Uterus (tissue), 4 donors: ENCODE measurements around the gene RGS7. TPM values are rescaled to one million over a fixed set of nuclear protein-coding genes. Genes with fewer than 3 reads are reported as not detected.
"Not testable (repeated sequence)": the region's sequence is repeated elsewhere in the genome, so short reads cannot be mapped to it uniquely, and the experiment has no call there.

Source experiments
- DNase-seq, 2 donors: peaks; one replicate each; pipeline ENCODE4 v3.0.0-alpha.2; 2019 to 2020
- H3K27ac ChIP-seq, 2 donors: fragments of 200-600 bp; sonication (generic); 1 replicate in 1 of 2; 2 replicates in 1 of 2; pipeline ENCODE4 v1.5.1; 2016 to 2018
- H3K27me3 ChIP-seq, 2 donors: fragments of 200-600 bp; sonication (generic); one replicate each; pipeline ENCODE4 v1.5.1; 2018 to 2019; ENCODE audit warnings: control low read depth in 1 of 2
- H3K36me3 ChIP-seq, 2 donors: fragments of 200-600 bp; sonication (generic); one replicate each; pipeline ENCODE4 v1.5.1; 2019; ENCODE audit warnings: control low read depth in 1 of 2
- H3K4me1 ChIP-seq, 2 donors: fragments of 200-600 bp; sonication (generic); one replicate each; pipeline ENCODE4 v1.5.1; 2018 to 2019; ENCODE audit warnings: control low read depth in 1 of 2
- H3K4me3 ChIP-seq, 2 donors: fragments of 200-600 bp; sonication (generic); 1 replicate in 1 of 2; 2 replicates in 1 of 2; pipeline ENCODE4 v1.5.1; 2018 to 2019; ENCODE audit warnings: mild to moderate bottlenecking in 1 of 2
- H3K9me3 ChIP-seq, 2 donors: fragments of 200-600 bp; sonication (generic); one replicate each; pipeline ENCODE4 v1.5.1; 2019; ENCODE audit warnings: control low read depth in 1 of 2
- POLR2A ChIP-seq, 2 donors: fragments of 450-650 bp; IDR thresholded peaks; one replicate each; pipeline ENCODE4 v1.6.1; 2016; ENCODE audit warnings: antibody characterized with exemption in 2 of 2, mild to moderate bottlenecking in 1 of 2, moderate library complexity in 1 of 2
- intact Hi-C: fragments of 100-400 bp; cut with DNase I; formaldehyde crosslinking; loops from one replicate; pipeline ENCODE4 v1.15.1; 2023; ENCODE audit warnings: low total_unique reads
- total RNA-seq, 4 donors: library from RNA; depleted of rRNA in 3 of 4; stranded (reverse); fragments of >200 nt in 3 of 4; gene quantifications; one replicate each; pipeline versions ENCODE4 v1.1.0 to v1.2.4, GENCODE V29; 2014 to 2023
- TF ChIP-seq, protein P1 (sequence below), 4 experiments: fragments of 200-600 bp in 2 of 4; fragments of 450-650 bp in 2 of 4; sonication (generic) in 2 of 4; IDR thresholded peaks; one replicate each; pipeline ENCODE4 v1.5.1; 2016 to 2019; ENCODE audit warnings: antibody characterized with exemption in 4 of 4, mild to moderate bottlenecking in 2 of 4, moderate library complexity in 1 of 4
- donor health status: DM: yes; HTN: yes; CAD: no.

RGS7 gene
- total RNA-seq, 4 donors from 2014 or later, result 0.62 TPM; not detected in 3

DNA sequence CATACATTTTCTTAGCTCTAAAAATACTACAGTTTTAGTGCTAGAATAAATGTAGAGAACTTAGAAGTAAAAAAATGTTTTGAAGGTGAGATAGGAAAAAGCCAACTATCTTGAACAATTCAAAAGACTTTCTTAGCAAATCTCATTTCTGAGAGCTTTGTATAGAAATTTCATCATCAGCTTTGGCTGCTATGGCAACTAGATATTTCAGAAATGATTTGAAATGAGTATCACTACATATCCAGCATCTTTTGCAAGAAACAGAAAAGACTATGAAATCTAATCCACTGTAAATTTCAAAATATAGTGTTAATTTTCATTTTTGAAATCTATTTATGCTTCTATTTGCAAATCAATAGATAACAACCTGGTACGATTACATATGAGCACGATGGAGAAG is 57.7 kb downstream of the RGS7 start:
- H3K9me3 ChIP-seq, result no peaks in the 10 kb centered on the region
- intact Hi-C loops, result no loop called here
- no peaks in the 10 kb centered on the region for H3K27me3 ChIP-seq
- H3K27ac ChIP-seq, result no peak overlapping the region
- no peak for TF ChIP-seq POLR2A (IDR thresholded peaks at IDR 0.05)
- TF ChIP-seq, protein P1, sequence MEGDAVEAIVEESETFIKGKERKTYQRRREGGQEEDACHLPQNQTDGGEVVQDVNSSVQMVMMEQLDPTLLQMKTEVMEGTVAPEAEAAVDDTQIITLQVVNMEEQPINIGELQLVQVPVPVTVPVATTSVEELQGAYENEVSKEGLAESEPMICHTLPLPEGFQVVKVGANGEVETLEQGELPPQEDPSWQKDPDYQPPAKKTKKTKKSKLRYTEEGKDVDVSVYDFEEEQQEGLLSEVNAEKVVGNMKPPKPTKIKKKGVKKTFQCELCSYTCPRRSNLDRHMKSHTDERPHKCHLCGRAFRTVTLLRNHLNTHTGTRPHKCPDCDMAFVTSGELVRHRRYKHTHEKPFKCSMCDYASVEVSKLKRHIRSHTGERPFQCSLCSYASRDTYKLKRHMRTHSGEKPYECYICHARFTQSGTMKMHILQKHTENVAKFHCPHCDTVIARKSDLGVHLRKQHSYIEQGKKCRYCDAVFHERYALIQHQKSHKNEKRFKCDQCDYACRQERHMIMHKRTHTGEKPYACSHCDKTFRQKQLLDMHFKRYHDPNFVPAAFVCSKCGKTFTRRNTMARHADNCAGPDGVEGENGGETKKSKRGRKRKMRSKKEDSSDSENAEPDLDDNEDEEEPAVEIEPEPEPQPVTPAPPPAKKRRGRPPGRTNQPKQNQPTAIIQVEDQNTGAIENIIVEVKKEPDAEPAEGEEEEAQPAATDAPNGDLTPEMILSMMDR (IDR thresholded peaks at IDR 0.05), result no peak
- DNase-seq, result no peak
- H3K4me1 ChIP-seq, result no peaks in the 10 kb centered on the region
- no peaks in the 10 kb centered on the region for H3K36me3 ChIP-seq
- no peak overlapping the region for H3K4me3 ChIP-seq

DNA sequence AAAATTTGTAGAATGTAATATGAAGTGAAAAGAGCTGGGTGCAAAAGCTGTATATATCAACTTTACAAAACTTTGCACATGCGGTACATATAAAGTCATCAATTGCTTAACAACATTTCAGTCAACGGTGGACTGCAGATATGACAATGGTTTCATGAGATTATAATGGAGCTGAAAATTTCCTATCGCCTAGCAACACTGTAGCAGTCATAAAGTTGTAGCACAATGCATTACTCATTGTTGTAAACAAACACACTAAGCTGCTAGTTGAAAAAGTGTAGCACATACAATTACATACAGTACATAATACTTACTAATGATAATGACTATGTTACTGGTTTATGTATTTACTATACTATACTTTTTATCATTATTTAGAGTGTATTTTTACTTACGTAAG is 64.0 kb downstream of the RGS7 start:
- H3K36me3 ChIP-seq, result no peaks in the 10 kb centered on the region
- H3K27me3 ChIP-seq, result no peaks in the 10 kb centered on the region
- TF ChIP-seq, protein P1 (IDR thresholded peaks at IDR 0.05), result no peak
- no peak for TF ChIP-seq POLR2A (IDR thresholded peaks at IDR 0.05)
- H3K9me3 ChIP-seq, result no peaks in the 10 kb centered on the region
- H3K4me3 ChIP-seq, result no peak overlapping the region
- intact Hi-C loops, result no loop called here
- no peaks in the 10 kb centered on the region for H3K4me1 ChIP-seq
- H3K27ac ChIP-seq, result no peak overlapping the region
- no peak for DNase-seq

DNA sequence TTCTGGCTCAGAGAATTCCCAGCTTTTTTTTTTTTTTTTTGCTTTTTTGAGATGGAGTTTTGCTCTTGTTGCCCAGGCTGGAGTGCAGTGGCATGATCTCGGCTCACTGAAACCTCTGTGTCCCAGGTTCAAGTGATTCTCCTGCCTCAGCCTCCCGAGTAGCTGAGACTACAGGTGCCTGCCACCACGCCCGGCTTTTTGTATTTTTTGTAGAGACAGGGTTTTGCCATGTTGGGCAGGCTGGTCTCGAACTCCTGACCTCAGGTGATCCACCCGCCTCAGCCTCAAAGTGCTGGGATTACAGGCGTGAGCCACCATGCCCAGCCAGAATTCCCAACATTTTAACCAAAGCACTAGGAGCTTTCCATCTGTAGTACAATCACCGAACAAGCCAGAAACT is 65.5 kb downstream of the RGS7 start:
- DNase-seq, intact Hi-C loops, H3K36me3 ChIP-seq, H3K27ac ChIP-seq, H3K4me1 ChIP-seq, H3K27me3 ChIP-seq, H3K4me3 ChIP-seq, H3K9me3 ChIP-seq: not testable (repeated sequence)

DNA sequence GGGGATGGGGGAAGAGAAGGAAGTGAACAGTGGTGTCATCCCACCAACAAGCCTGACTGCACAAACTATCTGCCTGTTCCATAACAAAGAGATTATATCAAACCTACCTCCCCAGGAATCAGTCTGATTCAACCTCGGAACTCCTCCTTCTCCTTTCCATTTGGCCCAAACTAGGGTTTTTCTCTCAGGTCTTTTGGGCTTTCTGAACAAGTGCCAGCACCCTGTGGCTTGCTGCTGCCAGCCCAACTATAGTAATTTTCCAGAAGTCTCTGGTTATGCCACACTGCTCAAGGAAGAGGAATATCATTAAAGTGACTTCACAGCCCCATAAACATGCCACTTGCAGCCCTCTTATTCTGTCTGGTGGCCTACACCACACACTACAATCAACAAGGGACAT is 70.5 kb downstream of the RGS7 start:
- no peaks in the 10 kb centered on the region for H3K4me1 ChIP-seq
- TF ChIP-seq POLR2A (IDR thresholded peaks at IDR 0.05), result no peak
- TF ChIP-seq, protein P1 (IDR thresholded peaks at IDR 0.05), result no peak
- no peaks in the 10 kb centered on the region for H3K9me3 ChIP-seq
- intact Hi-C loops, result no loop called here
- no peaks in the 10 kb centered on the region for H3K36me3 ChIP-seq
- H3K27ac ChIP-seq, result no peak overlapping the region
- no peak overlapping the region for H3K4me3 ChIP-seq
- no peaks in the 10 kb centered on the region for H3K27me3 ChIP-seq
- no peak for DNase-seq

DNA sequence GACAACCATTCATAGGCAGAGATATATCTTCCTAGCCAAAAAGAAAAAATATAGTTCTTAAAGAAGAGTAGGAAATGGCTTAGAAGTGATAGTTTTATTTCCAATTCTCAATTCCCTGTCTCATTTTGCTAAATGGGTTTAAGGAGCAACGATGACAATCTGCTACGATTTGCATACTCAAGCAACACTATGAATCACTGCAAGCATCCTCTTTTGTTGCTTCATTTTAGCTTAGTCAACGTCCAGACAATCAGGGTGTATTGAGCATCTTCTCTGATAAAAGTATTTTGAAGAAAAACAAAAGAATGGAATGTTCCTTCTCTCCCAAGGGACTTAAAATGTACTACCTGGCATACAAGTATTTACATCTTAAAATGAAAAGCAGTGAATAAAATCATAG is 80.6 kb downstream of the RGS7 start:
- Histone ChIP-seq H3K27ac (no peak overlapping the region), H3K36me3 (no peaks in the 10 kb centered on the region), H3K4me1 (no peaks in the 10 kb centered on the region), H3K4me3 (no peak overlapping the region), H3K9me3 (no peaks in the 10 kb centered on the region), H3K27me3 (no peaks in the 10 kb centered on the region)
- TF ChIP-seq POLR2A (IDR thresholded peaks at IDR 0.05), result no peak
- TF ChIP-seq, protein P1 (IDR thresholded peaks at IDR 0.05), result no peak
- no peak for DNase-seq
- intact Hi-C loops, result no loop called here

DNA sequence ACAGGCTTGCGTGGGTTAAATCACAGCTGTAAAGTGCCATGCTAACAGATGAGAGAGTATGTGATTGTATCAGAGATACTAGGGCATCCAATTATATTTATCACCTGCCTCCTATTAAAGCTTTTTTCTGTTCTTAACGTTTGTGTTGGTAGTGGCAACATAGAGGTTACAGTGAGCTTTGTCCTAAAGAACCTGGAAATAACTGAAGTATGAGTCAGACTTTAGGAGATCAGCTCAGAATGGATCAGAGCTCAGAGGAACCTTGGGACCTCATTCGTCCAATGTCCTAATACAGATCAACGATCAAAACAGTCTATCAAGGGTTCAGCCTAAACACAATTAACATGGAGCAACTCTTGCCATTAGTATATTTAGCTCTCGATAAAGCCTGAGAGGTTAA is 81.0 kb downstream of the RGS7 start:
- H3K4me1 ChIP-seq, result no peaks in the 10 kb centered on the region
- H3K36me3 ChIP-seq, result no peaks in the 10 kb centered on the region
- no peaks in the 10 kb centered on the region for H3K9me3 ChIP-seq
- no peak overlapping the region for H3K4me3 ChIP-seq
- no peaks in the 10 kb centered on the region for H3K27me3 ChIP-seq
- no peak for DNase-seq
- TF ChIP-seq POLR2A (IDR thresholded peaks at IDR 0.05), result no peak
- TF ChIP-seq, protein P1 (IDR thresholded peaks at IDR 0.05), result no peak
- no peak overlapping the region for H3K27ac ChIP-seq
- intact Hi-C loops, result no loop called here
